Heart left ventricle (tissue), 13 donors: ENCODE results near the gene PIK3R1.

Experiments used
- POLR2A ChIP-seq, 2 donors: fragments of 450-650 bp; IDR thresholded peaks; one replicate each; pipeline ENCODE4 v1.6.1; 2017; ENCODE audit warnings: antibody characterized with exemption in 2 of 2, mild to moderate bottlenecking in 2 of 2, moderate library complexity in 2 of 2
- TF ChIP-seq, protein P1 (sequence below), 12 donors: fragments of 200-600 bp; sonication (generic) in 4 of 12; IDR thresholded peaks; one replicate each; pipeline versions ENCODE4 v1.5.0 to v1.8.0; 2018 to 2022; ENCODE audit warnings: antibody characterized with exemption in 12 of 12, mild to moderate bottlenecking in 5 of 12
- donor health status: ischemic (EF 13 %, LVEDD 7.1; RV severe dilation, severe dysfunction).
- donor health status: DM: no; HTN: yes; CAD: no.
- donor health status: DM: no; HTN: no; CAD: no.
- donor health status: ischemic (EF 25% LVEDD 6.9; RV normal size, moderate dysfunction).
- donor health status: ischemic (EF 25% LVEDD 5.7; RV mildly dilated, moderate dysfunction).
- donor health status: ischemic (EF 35%, LVEDD 5.7; RV mildly dilated, moderate dysfunction).
- donor health status: nonischemic (EF 11% LVEDD 7.7; RV severe dilation, severe dysfunction).
- donor health status: DM: yes; HTN: yes; CAD: no.
- donor health status: PGD.
- donor health status: ischemic (EF 29% LVEDD 5.4; RV normal size, mild dysfunction).
- donor health status: nonischemic (EF 23%, LVEDD 6.1; RV moderate dilation, normal function).

DNA sequence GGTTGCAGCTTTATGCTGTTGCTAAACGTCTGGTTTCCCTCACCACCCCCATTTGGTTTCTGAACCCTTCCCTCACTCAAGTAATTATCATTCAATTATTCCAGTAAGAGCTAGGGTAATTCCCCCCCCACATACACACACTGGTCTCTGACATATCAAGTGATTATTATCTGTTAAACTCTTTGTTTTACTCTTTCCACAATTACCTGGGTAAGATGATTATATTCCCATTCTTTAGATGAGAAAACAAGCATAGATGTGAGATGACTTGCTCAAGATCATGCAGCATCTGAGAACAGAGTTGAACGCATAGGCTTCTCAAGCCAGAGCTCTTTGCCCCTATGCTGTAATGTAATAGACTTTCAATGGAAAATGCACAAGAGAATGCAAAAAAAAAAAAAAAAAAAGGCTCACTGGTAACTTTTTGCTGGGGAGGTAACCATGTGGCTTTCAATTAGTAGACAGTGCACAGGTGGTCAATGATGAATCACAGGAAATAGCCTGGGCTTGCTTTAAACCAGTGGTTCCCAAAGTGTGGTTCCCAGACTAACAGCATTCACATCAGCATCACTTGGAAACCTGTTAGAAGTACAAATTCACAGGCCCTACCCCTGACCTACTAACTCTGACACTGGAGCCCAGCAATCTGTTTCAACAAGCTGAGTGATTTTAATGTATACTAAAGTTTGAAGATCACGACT lies 87.6 kb downstream of the PIK3R1 start:
- TF ChIP-seq, protein P1, sequence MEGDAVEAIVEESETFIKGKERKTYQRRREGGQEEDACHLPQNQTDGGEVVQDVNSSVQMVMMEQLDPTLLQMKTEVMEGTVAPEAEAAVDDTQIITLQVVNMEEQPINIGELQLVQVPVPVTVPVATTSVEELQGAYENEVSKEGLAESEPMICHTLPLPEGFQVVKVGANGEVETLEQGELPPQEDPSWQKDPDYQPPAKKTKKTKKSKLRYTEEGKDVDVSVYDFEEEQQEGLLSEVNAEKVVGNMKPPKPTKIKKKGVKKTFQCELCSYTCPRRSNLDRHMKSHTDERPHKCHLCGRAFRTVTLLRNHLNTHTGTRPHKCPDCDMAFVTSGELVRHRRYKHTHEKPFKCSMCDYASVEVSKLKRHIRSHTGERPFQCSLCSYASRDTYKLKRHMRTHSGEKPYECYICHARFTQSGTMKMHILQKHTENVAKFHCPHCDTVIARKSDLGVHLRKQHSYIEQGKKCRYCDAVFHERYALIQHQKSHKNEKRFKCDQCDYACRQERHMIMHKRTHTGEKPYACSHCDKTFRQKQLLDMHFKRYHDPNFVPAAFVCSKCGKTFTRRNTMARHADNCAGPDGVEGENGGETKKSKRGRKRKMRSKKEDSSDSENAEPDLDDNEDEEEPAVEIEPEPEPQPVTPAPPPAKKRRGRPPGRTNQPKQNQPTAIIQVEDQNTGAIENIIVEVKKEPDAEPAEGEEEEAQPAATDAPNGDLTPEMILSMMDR (IDR thresholded peaks at IDR 0.05) = no peak
- no peak for TF ChIP-seq POLR2A (IDR thresholded peaks at IDR 0.05)
